Stimulated activated CD8-positive, alpha-beta memory T cell treated with anti-CD3 and anti-CD28 coated beads, Interleukin-4, amount 100 ng/mL, for 4 hours (primary cell): Measurements from ENCODE around the gene CD79B.

Experiments used
- DNase-seq, 2 donors: peaks; one replicate each; pipeline ENCODE4 v3.0.0-alpha.2; 2020; ENCODE audit warnings: low read depth in 2 of 2, low spot score in 1 of 2

CD79B gene

DNA sequence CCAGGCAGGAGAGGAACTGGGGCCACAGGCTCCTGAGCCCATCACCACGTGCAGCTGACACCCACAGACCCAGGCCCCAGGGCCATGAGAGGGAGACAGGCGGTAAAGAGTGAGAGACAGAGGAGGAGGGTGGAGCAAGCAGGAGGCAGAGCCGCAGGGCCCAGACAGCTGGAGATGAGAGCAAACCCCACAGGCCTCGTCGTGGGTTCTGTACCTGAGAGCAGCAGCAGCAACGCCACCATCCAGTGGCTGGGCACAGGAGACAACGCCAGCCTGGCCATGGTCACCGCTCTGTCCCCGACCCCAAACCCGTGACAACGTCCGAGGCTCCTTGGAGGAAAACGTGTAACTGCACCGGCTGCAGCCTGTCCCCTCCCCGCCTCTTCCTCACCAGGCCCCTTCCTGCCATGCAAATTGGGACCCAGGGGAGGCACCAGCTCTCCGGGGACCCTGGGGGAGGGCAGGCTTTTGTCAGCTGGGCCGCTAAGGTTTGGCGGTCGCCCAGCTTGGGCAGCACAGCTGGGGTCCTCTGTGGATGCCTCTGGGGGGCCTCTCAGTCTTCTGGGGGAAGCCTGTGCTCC lies at the start of gene CD79B:
CD79B (minus strand) TSS at position 351 of the 581 bp plus-strand sequence; CDS start at position 281, 70 bp downstream.
- no peak for DNase-seq

- no peak for DNase-seq
Measured at GRCh38 chr17:63978272-63979200, 46.4 kb upstream of the CD79B start.

GRCh38 chr17:63976702-63977101 lies 44.6 kb upstream of the CD79B start:
- no peak for DNase-seq

GRCh38 chr17:63975541-63976092 lies 43.5 kb upstream of the CD79B start:
- no peak for DNase-seq

DNA sequence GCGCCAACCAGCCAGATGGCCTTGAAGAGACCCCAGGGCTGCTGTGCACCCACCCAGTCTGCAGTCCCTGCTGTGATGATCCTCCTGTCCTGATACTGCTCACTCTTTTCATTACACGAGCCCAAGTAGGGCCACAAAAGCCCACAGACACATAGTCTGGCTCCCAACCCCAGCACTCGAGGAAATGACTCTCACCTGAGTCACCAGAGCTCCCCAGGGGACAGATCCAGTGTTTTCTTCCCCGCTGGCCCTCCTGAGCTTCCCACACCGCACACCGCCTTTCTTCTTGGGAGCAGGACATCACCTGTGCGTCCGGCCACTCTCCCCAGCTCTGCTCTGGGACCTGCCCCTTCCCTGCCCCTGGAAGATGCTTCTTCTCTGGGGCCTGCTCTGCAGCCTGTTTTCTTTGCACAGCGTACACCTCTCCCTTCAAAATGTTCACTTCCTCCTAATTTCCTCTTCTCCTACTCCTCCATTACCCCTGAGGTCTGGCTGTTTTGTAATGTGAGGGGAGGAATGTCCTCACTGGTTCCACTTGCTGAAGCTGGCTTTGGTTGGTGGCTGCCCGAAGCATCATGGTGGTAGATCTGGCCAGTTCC lies 42.6 kb upstream of the CD79B start:
- DNase-seq, result no peak

GRCh38 chr17:63973930-63974593 lies 41.9 kb upstream of the CD79B start:
- DNase-seq, result no peak

- DNase-seq, result no peak
Measured at GRCh38 chr17:63973247-63973646, 41.1 kb upstream of the CD79B start.

GRCh38 chr17:63972796-63973195 lies 40.7 kb upstream of the CD79B start, which contains the start of gene SCN4A:
Gene SCN4A (minus strand): TSS chr17:63972918. CDS start chr17:63972841, 77 bp downstream.
- no peak for DNase-seq

DNA sequence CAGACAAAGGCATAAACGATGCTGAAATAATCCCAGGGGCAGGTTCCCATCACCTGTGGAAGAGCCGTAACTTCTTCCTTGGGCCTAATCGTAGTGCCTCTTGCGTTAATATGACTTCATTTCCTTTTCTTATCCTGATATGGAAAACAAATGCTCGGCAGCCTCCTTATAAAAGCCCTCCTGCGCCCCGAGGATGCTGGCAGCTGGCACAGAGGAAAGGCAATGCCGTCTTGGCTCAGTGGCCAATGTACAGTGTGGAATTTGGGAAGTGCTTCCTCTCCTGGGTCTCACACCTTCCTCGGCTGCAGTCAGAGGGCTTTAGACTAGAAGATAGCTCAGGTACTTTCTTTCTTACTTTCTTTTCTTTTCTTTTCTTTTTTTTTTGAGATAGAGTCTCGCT lies 37.1 kb upstream of the CD79B start:
- no peak for DNase-seq

- DNase-seq, result no peak
Measured at GRCh38 chr17:63967953-63968352, 35.8 kb upstream of the CD79B start.

GRCh38 chr17:63966646-63967264 lies 34.6 kb upstream of the CD79B start:
- peak in 1 of 2 donors; percentile 35 for DNase-seq

GRCh38 chr17:63963123-63963522 lies 31.0 kb upstream of the CD79B start:
- DNase-seq, result no peak

- DNase-seq, result no peak
Measured at GRCh38 chr17:63962298-63962744, 30.2 kb upstream of the CD79B start.

DNA sequence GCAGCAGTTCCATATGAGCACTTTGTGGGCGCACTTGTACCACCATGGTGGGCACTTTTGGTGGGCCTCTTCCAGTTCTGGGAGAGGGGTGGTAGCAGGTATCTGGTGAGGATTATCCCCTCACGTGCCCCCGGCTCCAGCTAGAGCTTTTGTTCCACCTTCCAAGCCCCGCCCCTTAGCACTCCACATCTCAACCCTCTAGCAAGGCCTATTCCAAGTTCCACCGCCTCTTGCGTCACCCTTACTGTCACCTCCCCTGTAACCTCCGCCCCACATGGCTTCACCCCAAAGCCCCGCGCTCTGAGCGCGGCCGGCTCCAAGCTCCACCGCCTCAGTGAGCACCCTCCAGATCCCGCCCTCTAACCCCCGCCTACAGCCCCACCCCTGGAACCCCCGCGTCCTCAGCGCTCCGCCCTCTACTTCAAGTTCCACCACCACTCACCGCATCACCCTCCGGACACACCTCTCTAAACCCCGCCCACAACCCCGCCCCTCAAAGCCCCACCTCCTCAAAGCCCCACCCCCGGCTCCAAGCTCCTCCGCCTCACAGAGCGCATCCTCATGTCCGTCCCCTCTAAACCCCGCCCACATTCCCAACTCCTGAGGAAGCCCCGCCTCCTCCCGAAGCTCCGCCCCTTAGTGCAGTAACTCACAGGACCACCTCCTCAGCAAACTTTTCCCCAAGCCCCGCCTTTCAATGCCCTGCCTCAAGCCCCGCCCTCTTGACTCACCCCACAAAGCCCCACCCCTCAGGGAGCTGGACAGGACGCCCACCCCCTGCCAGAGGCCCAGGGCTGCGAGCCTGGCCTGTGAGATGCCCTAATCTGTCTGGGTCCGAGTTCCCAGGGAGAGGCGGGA lies 29.5 kb upstream of the CD79B start:
- no peak for DNase-seq

GRCh38 chr17:63960430-63960829 lies 28.3 kb upstream of the CD79B start:
- DNase-seq, result no peak

DNA sequence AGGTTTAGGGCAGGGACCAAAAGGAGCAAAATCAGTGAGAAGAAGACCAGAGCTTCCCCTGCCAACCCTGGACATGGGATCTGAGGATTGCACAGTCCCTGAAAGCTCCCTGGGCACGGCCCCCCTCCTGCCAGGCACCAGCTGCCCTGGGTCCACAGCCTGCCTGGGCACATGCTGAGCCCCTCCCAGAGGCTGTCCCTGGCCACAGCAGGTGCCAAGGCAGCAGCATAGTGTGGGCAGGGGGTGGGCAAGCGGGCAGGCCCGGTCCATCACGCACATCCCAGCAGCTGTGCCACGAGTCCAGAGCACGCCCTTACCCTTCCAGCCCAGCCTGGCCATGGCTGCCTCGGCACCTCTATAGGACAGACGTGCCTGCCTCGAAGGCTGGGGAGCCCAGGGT lies 27.9 kb upstream of the CD79B start:
- no peak for DNase-seq

DNA sequence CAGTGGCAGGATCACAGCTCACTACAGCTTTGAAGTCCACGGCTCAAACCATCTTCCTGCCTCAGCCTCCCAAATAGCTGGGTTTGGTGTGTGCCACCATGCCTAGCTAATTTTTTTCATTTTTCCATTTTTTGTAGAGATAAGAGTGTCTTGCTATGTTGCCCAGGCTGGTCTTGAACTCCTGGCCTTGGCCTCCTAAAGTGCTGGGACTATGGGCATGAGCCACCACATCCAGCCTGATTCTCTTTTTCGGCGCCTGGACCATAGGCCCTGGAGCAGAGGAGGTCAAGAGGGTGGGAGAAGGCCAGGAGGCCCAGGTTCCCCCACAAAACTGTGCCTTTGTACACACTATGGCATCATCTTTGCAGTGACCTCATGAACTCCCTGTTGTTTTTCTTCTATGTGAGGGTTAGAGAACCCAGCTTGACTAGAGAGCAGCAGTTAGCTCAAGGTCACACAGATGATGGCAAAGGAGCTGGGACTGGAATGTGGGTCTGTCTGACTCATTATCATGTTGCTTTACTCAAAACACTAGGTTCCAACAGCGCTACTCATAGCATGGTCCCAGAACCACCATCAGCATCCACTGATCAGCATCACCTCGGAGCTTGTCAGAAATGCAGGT lies 24.3 kb upstream of the CD79B start:
- no peak for DNase-seq

DNA sequence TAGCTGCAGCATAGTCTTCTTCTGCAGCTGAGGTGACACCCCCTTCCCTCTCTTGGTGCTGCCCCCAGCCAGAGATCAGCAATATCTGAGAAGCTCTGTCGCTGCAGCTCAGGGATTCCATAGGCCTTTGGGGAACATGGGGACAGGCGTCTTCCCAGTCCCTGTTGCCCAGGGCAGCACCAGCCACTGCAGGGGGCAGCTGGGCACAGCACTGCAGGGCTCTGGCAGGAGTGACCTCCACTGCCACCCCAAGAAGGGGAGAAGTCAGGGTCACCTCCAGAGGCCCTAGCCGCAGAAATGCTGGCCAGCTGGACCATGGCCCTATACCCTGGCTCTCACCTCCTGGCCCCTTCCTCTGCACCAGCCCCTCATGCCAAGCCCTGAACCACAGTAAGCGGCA lies 23.7 kb upstream of the CD79B start:
- no peak for DNase-seq

DNA sequence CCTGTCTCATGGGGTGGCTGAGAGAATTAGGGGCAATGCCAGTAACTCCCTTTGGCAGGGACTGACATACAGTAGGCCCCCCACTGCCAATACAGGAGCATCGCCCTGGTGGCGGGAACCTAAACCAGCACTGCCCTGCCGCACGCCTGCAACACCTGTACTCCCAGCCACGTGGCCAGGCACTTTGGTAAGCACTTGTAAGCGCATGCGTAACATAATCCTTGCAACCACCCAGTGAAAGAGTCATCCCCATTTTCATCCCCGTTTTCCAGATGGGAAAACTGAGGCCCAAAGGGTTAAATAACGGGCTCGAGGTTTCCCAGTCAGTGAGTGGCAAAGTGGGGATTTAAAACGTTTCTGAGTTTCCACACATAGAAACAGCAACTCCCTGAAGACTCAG lies 23.1 kb upstream of the CD79B start:
- no peak for DNase-seq
